ENCODE measurements around the gene CCSER1.

The CCSER1 gene

GRCh38 chr4:90162566-90162965 is 35.4 kb downstream of the CCSER1 start:
- Histone ChIP-seq H3K27me3 (ENCODE audit: control insufficient read depth in 1 of 2, insufficient read depth in 2 of 2, low read length in 2 of 2) (no peaks in the 10 kb centered on the region), H3K36me3 (ENCODE audit: control insufficient read depth in 2 of 2, insufficient read depth in 2 of 2, low read length in 2 of 2) (no peaks in the 10 kb centered on the region)

GRCh38 chr4:90163872-90164271 is 36.7 kb downstream of the CCSER1 start:
- Histone ChIP-seq H3K27ac (ENCODE audit: low read length) (no peak overlapping the region), H3K4me3 (ENCODE audit: low read length in 2 of 2) (no peak overlapping the region), H3K27me3 (ENCODE audit: control insufficient read depth in 1 of 2, insufficient read depth in 2 of 2, low read length in 2 of 2) (no peaks in the 10 kb centered on the region), H3K9me3 (ENCODE audit: control insufficient read depth in 2 of 2, low read length in 2 of 2) (no peaks in the 10 kb centered on the region), H3K36me3 (ENCODE audit: control insufficient read depth in 2 of 2, insufficient read depth in 2 of 2, low read length in 2 of 2) (no peaks in the 10 kb centered on the region), H3K9ac (ENCODE audit: low read length in 2 of 2) (no peak overlapping the region), H3K4me1 (ENCODE audit: control insufficient read depth, insufficient read depth, low read length) (no peaks in the 10 kb centered on the region)

More at GRCh38 chr4:90162566-90162965, 35.4 kb downstream of the CCSER1 start:
- no peak overlapping the region for H3K27ac ChIP-seq (ENCODE audit: low read length)
- no peak overlapping the region for H3K4me3 ChIP-seq (ENCODE audit: low read length in 2 of 2)
- H3K9ac ChIP-seq (ENCODE audit: low read length in 2 of 2): no peak overlapping the region
- no peaks in the 10 kb centered on the region for H3K4me1 ChIP-seq (ENCODE audit: control insufficient read depth, insufficient read depth, low read length)
- no peaks in the 10 kb centered on the region for H3K9me3 ChIP-seq (ENCODE audit: control insufficient read depth in 2 of 2, low read length in 2 of 2)

- no peaks in the 10 kb centered on the region for H3K9me3 ChIP-seq (ENCODE audit: control insufficient read depth in 2 of 2, low read length in 2 of 2)
- no peak overlapping the region for H3K27ac ChIP-seq (ENCODE audit: low read length)
- H3K27me3 ChIP-seq (ENCODE audit: control insufficient read depth in 1 of 2, insufficient read depth in 2 of 2, low read length in 2 of 2): no peaks in the 10 kb centered on the region
- no peak overlapping the region for H3K9ac ChIP-seq (ENCODE audit: low read length in 2 of 2)
- no peaks in the 10 kb centered on the region for H3K4me1 ChIP-seq (ENCODE audit: control insufficient read depth, insufficient read depth, low read length)
- H3K4me3 ChIP-seq (ENCODE audit: low read length in 2 of 2): no peak overlapping the region
- no peaks in the 10 kb centered on the region for H3K36me3 ChIP-seq (ENCODE audit: control insufficient read depth in 2 of 2, insufficient read depth in 2 of 2, low read length in 2 of 2)
These were observed 38.7 kb downstream of the CCSER1 start for GRCh38 chr4:90165883-90166282.

GRCh38 chr4:90171491-90171890 is 44.3 kb downstream of the CCSER1 start:
- no peak overlapping the region for H3K9ac ChIP-seq (ENCODE audit: low read length in 2 of 2)
- H3K27me3 ChIP-seq (ENCODE audit: control insufficient read depth in 1 of 2, insufficient read depth in 2 of 2, low read length in 2 of 2): no peaks in the 10 kb centered on the region
- no peak overlapping the region for H3K4me3 ChIP-seq (ENCODE audit: low read length in 2 of 2)
- H3K27ac ChIP-seq (ENCODE audit: low read length): no peak overlapping the region
- H3K36me3 ChIP-seq (ENCODE audit: control insufficient read depth in 2 of 2, insufficient read depth in 2 of 2, low read length in 2 of 2): no peaks in the 10 kb centered on the region
- H3K9me3 ChIP-seq (ENCODE audit: control insufficient read depth in 2 of 2, low read length in 2 of 2): no peaks in the 10 kb centered on the region
- no peaks in the 10 kb centered on the region for H3K4me1 ChIP-seq (ENCODE audit: control insufficient read depth, insufficient read depth, low read length)

- no peak overlapping the region for H3K27ac ChIP-seq (ENCODE audit: low read length)
- no peak overlapping the region for H3K4me3 ChIP-seq (ENCODE audit: low read length in 2 of 2)
- no peaks in the 10 kb centered on the region for H3K9me3 ChIP-seq (ENCODE audit: control insufficient read depth in 2 of 2, low read length in 2 of 2)
- no peaks in the 10 kb centered on the region for H3K4me1 ChIP-seq (ENCODE audit: control insufficient read depth, insufficient read depth, low read length)
- H3K27me3 ChIP-seq (ENCODE audit: control insufficient read depth in 1 of 2, insufficient read depth in 2 of 2, low read length in 2 of 2): no peaks in the 10 kb centered on the region
- no peak overlapping the region for H3K9ac ChIP-seq (ENCODE audit: low read length in 2 of 2)
- H3K36me3 ChIP-seq (ENCODE audit: control insufficient read depth in 2 of 2, insufficient read depth in 2 of 2, low read length in 2 of 2): no peaks in the 10 kb centered on the region
These were observed 47.4 kb downstream of the CCSER1 start for GRCh38 chr4:90174621-90175023.

GRCh38 chr4:90181644-90182043 is 54.5 kb downstream of the CCSER1 start:
- Histone ChIP-seq H3K27me3 (ENCODE audit: control insufficient read depth in 1 of 2, insufficient read depth in 2 of 2, low read length in 2 of 2) (no peaks in the 10 kb centered on the region), H3K4me3 (ENCODE audit: low read length in 2 of 2) (no peak overlapping the region), H3K9ac (ENCODE audit: low read length in 2 of 2) (no peak overlapping the region), H3K36me3 (ENCODE audit: control insufficient read depth in 2 of 2, insufficient read depth in 2 of 2, low read length in 2 of 2) (no peaks in the 10 kb centered on the region), H3K27ac (ENCODE audit: low read length) (no peak overlapping the region), H3K4me1 (ENCODE audit: control insufficient read depth, insufficient read depth, low read length) (no peaks in the 10 kb centered on the region), H3K9me3 (ENCODE audit: control insufficient read depth in 2 of 2, low read length in 2 of 2) (no peaks in the 10 kb centered on the region)

GRCh38 chr4:90183254-90183653 is 56.1 kb downstream of the CCSER1 start:
- no peak overlapping the region for H3K4me3 ChIP-seq (ENCODE audit: low read length in 2 of 2)
- no peaks in the 10 kb centered on the region for H3K27me3 ChIP-seq (ENCODE audit: control insufficient read depth in 1 of 2, insufficient read depth in 2 of 2, low read length in 2 of 2)
- H3K9ac ChIP-seq (ENCODE audit: low read length in 2 of 2): no peak overlapping the region
- H3K4me1 ChIP-seq (ENCODE audit: control insufficient read depth, insufficient read depth, low read length): no peaks in the 10 kb centered on the region
- H3K9me3 ChIP-seq (ENCODE audit: control insufficient read depth in 2 of 2, low read length in 2 of 2): no peaks in the 10 kb centered on the region
- H3K36me3 ChIP-seq (ENCODE audit: control insufficient read depth in 2 of 2, insufficient read depth in 2 of 2, low read length in 2 of 2): no peaks in the 10 kb centered on the region
- no peak overlapping the region for H3K27ac ChIP-seq (ENCODE audit: low read length)

- H3K36me3 ChIP-seq (ENCODE audit: control insufficient read depth in 2 of 2, insufficient read depth in 2 of 2, low read length in 2 of 2): no peaks in the 10 kb centered on the region
- H3K9me3 ChIP-seq (ENCODE audit: control insufficient read depth in 2 of 2, low read length in 2 of 2): no peaks in the 10 kb centered on the region
- no peak overlapping the region for H3K4me3 ChIP-seq (ENCODE audit: low read length in 2 of 2)
- no peak overlapping the region for H3K9ac ChIP-seq (ENCODE audit: low read length in 2 of 2)
- H3K27ac ChIP-seq (ENCODE audit: low read length): no peak overlapping the region
- H3K4me1 ChIP-seq (ENCODE audit: control insufficient read depth, insufficient read depth, low read length): no peaks in the 10 kb centered on the region
- no peaks in the 10 kb centered on the region for H3K27me3 ChIP-seq (ENCODE audit: control insufficient read depth in 1 of 2, insufficient read depth in 2 of 2, low read length in 2 of 2)
These were observed 57.4 kb downstream of the CCSER1 start for GRCh38 chr4:90184560-90184959.

- H3K4me1 ChIP-seq (ENCODE audit: control insufficient read depth, insufficient read depth, low read length): no peaks in the 10 kb centered on the region
- H3K36me3 ChIP-seq (ENCODE audit: control insufficient read depth in 2 of 2, insufficient read depth in 2 of 2, low read length in 2 of 2): no peaks in the 10 kb centered on the region
- H3K9ac ChIP-seq (ENCODE audit: low read length in 2 of 2): no peak overlapping the region
- no peaks in the 10 kb centered on the region for H3K9me3 ChIP-seq (ENCODE audit: control insufficient read depth in 2 of 2, low read length in 2 of 2)
- H3K4me3 ChIP-seq (ENCODE audit: low read length in 2 of 2): no peak overlapping the region
- no peaks in the 10 kb centered on the region for H3K27me3 ChIP-seq (ENCODE audit: control insufficient read depth in 1 of 2, insufficient read depth in 2 of 2, low read length in 2 of 2)
- no peak overlapping the region for H3K27ac ChIP-seq (ENCODE audit: low read length)
These were observed 58.2 kb downstream of the CCSER1 start for GRCh38 chr4:90185416-90185815.

- no peaks in the 10 kb centered on the region for H3K9me3 ChIP-seq (ENCODE audit: control insufficient read depth in 2 of 2, low read length in 2 of 2)
These were observed 59.0 kb downstream of the CCSER1 start for GRCh38 chr4:90186229-90186628.

GRCh38 chr4:90187148-90187884 is 60.1 kb downstream of the CCSER1 start:
- no peaks in the 10 kb centered on the region for H3K36me3 ChIP-seq (ENCODE audit: control insufficient read depth in 2 of 2, insufficient read depth in 2 of 2, low read length in 2 of 2)
- H3K4me3 ChIP-seq (ENCODE audit: low read length in 2 of 2): no peak overlapping the region
- no peak overlapping the region for H3K9ac ChIP-seq (ENCODE audit: low read length in 2 of 2)
- no peaks in the 10 kb centered on the region for H3K4me1 ChIP-seq (ENCODE audit: control insufficient read depth, insufficient read depth, low read length)
- H3K27me3 ChIP-seq (ENCODE audit: control insufficient read depth in 1 of 2, insufficient read depth in 2 of 2, low read length in 2 of 2): no peaks in the 10 kb centered on the region
- H3K27ac ChIP-seq (ENCODE audit: low read length): no peak overlapping the region
- H3K9me3 ChIP-seq (ENCODE audit: control insufficient read depth in 2 of 2, low read length in 2 of 2): no peaks in the 10 kb centered on the region

More at GRCh38 chr4:90186229-90186628, 59.0 kb downstream of the CCSER1 start:
- H3K4me1 ChIP-seq (ENCODE audit: control insufficient read depth, insufficient read depth, low read length): no peaks in the 10 kb centered on the region
- H3K27me3 ChIP-seq (ENCODE audit: control insufficient read depth in 1 of 2, insufficient read depth in 2 of 2, low read length in 2 of 2): no peaks in the 10 kb centered on the region
- H3K4me3 ChIP-seq (ENCODE audit: low read length in 2 of 2): no peak overlapping the region
- H3K27ac ChIP-seq (ENCODE audit: low read length): no peak overlapping the region
- H3K36me3 ChIP-seq (ENCODE audit: control insufficient read depth in 2 of 2, insufficient read depth in 2 of 2, low read length in 2 of 2): no peaks in the 10 kb centered on the region
- H3K9ac ChIP-seq (ENCODE audit: low read length in 2 of 2): no peak overlapping the region

Data from stomach smooth muscle (tissue), 2 donors.